IMR-90 (cell line): ENCODE measurements around the gene TOX3. TPM values are rescaled to one million over a fixed set of nuclear protein-coding genes. Genes with fewer than 3 reads are reported as not detected.

ENCODE experiments used
- ATAC-seq: fragments of 200-7000 bp; cut with Tn5 transposase; 2 replicates; pipeline ENCODE4 v1.9.1; 2020; ENCODE audit warnings: low read depth, mild to moderate bottlenecking, moderate library complexity
- BruUV-seq: library from RNA; stranded (reverse); fragments of 400-500 nt; replicated peaks from 2 replicates; lab custom pipeline; 2021; lab: Mats Ljungman, UMichigan
- CTCF ChIA-PET: fragments of 300-600 bp; formaldehyde crosslinking; extraction: SDS; loops from one replicate; lab custom pipeline; 2021; ENCODE audit warnings: antibody characterized with exemption; lab: Yijun Ruan, JAX
- POLR2A ChIA-PET: fragments of 300-600 bp; sonication (Branson Sonifier 250); formaldehyde crosslinking; loops from one replicate; lab custom pipeline; 2022; ENCODE audit warnings: antibody characterized with exemption; ENCODE audit not compliant: unreplicated experiment; lab: Charles Lee
- DNase-seq: peaks from one replicate; pipeline ENCODE4 v3.0.0; 2013
- H2AFZ ChIP-seq: replicated peaks from 2 replicates; pipeline ENCODE3; 2013; ENCODE audit warnings: low read length, mild to moderate bottlenecking; ENCODE audit not compliant: poor library complexity
- H2AK5ac ChIP-seq: 2 replicates; pipeline ENCODE4 v1.6.1; 2013; ENCODE audit warnings: low read depth, low read length, inconsistent platforms
- H2AK9ac ChIP-seq: replicated peaks from 2 replicates; pipeline ENCODE3; 2013; ENCODE audit warnings: mild to moderate bottlenecking, low read depth, low read length, moderate library complexity; ENCODE audit not compliant: poor library complexity
- H2BK120ac ChIP-seq: 2 replicates; pipeline ENCODE4 v1.6.1; 2013; ENCODE audit warnings: low read depth, low read length, inconsistent platforms
- H2BK15ac ChIP-seq: 3 replicates; pipeline ENCODE4 v1.6.1; 2013; ENCODE audit warnings: low read depth, low read length, inconsistent platforms
- H2BK20ac ChIP-seq: 2 replicates; pipeline ENCODE4 v1.6.1; 2013; ENCODE audit warnings: low read depth, mild to moderate bottlenecking, inconsistent platforms, low read length, moderate library complexity
- H2BK5ac ChIP-seq: 2 replicates; pipeline ENCODE4 v1.6.1; 2013; ENCODE audit warnings: mild to moderate bottlenecking, low read depth, low read length, inconsistent platforms; ENCODE audit not compliant: poor library complexity, severe bottlenecking
- H3K14ac ChIP-seq: replicated peaks from 2 replicates; pipeline ENCODE4 v1.6.1; 2013; ENCODE audit warnings: low read depth, low read length, inconsistent platforms
- H3K18ac ChIP-seq: 2 replicates; pipeline ENCODE4 v1.6.1; 2013; ENCODE audit warnings: low read depth, low read length, control low read depth
- H3K23ac ChIP-seq: 2 replicates; pipeline ENCODE4 v1.6.1; 2013; ENCODE audit warnings: low read depth, low read length, inconsistent platforms
- H3K27ac ChIP-seq: 2 replicates; pipeline ENCODE4 v1.5.1; 2013; ENCODE audit warnings: mild to moderate bottlenecking, control low read depth, low read length; ENCODE audit not compliant: insufficient read depth
- H3K27me3 ChIP-seq: 2 replicates; pipeline ENCODE4 v1.6.1; 2013; ENCODE audit warnings: low read length; ENCODE audit not compliant: control insufficient read depth, insufficient read depth
- H3K36me3 ChIP-seq: 2 replicates; pipeline ENCODE4 v1.6.1; 2013; ENCODE audit warnings: low read length, mixed read lengths; ENCODE audit not compliant: control insufficient read depth, insufficient read depth
- H3K4ac ChIP-seq: 2 replicates; pipeline ENCODE4 v1.6.1; 2013; ENCODE audit warnings: low read depth, low read length, inconsistent platforms
- H3K4me1 ChIP-seq: 2 replicates; pipeline ENCODE4 v1.6.1; 2013; ENCODE audit warnings: low read length, mixed read lengths; ENCODE audit not compliant: control insufficient read depth, insufficient read depth
- H3K4me2 ChIP-seq: 2 replicates; pipeline ENCODE4 v1.6.1; 2013; ENCODE audit warnings: low read depth, mild to moderate bottlenecking, control low read depth, low read length, moderate library complexity
- H3K4me3 ChIP-seq: 2 replicates; pipeline ENCODE4 v1.5.1; 2013; ENCODE audit warnings: low read depth, mild to moderate bottlenecking, control low read depth, low read length, moderate library complexity; ENCODE audit not compliant: insufficient read depth
- H3K56ac ChIP-seq: 2 replicates; pipeline ENCODE4 v1.6.1; 2013; ENCODE audit warnings: low read length, inconsistent platforms; ENCODE audit not compliant: insufficient read depth; ENCODE audit errors: extremely low read depth
- H3K79me1 ChIP-seq, 2 experiments: 2 replicates each; pipeline ENCODE4 v1.6.1; 2013; ENCODE audit warnings: low read length in 2 of 2, inconsistent platforms in 1 of 2, low read depth in 1 of 2
- H3K9ac ChIP-seq: 2 replicates; pipeline ENCODE4 v1.6.1; 2013; ENCODE audit warnings: low read depth, low read length, control low read depth
- H3K9me1 ChIP-seq: 2 replicates; pipeline ENCODE4 v1.6.1; 2013; ENCODE audit warnings: low read length, inconsistent platforms; ENCODE audit not compliant: insufficient read depth
- H3K9me3 ChIP-seq: 2 replicates; pipeline ENCODE4 v1.6.1; 2013; ENCODE audit warnings: low read length; ENCODE audit not compliant: control insufficient read depth, insufficient read depth
- H4K20me1 ChIP-seq: 2 replicates; pipeline ENCODE4 v1.6.1; 2013; ENCODE audit warnings: low read length, inconsistent platforms; ENCODE audit not compliant: insufficient read depth
- H4K5ac ChIP-seq: 2 replicates; pipeline ENCODE4 v1.6.1; 2013; ENCODE audit warnings: mild to moderate bottlenecking, low read depth, low read length, control low read depth
- H4K8ac ChIP-seq, 2 experiments: 2 replicates each; pipeline ENCODE4 v1.6.1; 2013; ENCODE audit warnings: low read depth in 2 of 2, low read length in 2 of 2, control low read depth in 1 of 2, inconsistent platforms in 1 of 2
- H4K91ac ChIP-seq: 2 replicates; pipeline ENCODE4 v1.6.1; 2013; ENCODE audit warnings: low read depth, low read length, inconsistent platforms; ENCODE audit not compliant: insufficient read depth
- CEBPB ChIP-seq: IDR thresholded peaks from 2 replicates; pipeline ENCODE4 v1.6.1; 2012; ENCODE audit warnings: low read depth, low read length, improper control_type of control experiment
- CHD1 ChIP-seq: IDR thresholded peaks from 2 replicates; pipeline ENCODE4 v1.6.1; 2012; ENCODE audit warnings: low read depth, low read length, improper control_type of control experiment
- CTCF ChIP-seq: conservative IDR thresholded peaks from 2 replicates; pipeline ENCODE4 v1.5.1; 2012; ENCODE audit warnings: mild to moderate bottlenecking, low read depth, low read length, improper control_type of control experiment
- FOS ChIP-seq: fragments of 150-350 bp; IDR thresholded peaks from 2 replicates; pipeline ENCODE4 v1.6.1; 2016; ENCODE audit warnings: low read depth, low read length
- MAFK ChIP-seq: IDR thresholded peaks from 2 replicates; pipeline ENCODE4 v1.6.1; 2012; ENCODE audit warnings: low read depth, low read length, improper control_type of control experiment
- MAZ ChIP-seq: IDR thresholded peaks from 2 replicates; pipeline ENCODE4 v1.6.1; 2012; ENCODE audit warnings: low read depth, mild to moderate bottlenecking, low read length, improper control_type of control experiment, moderate library complexity, borderline replicate concordance
- MXI1 ChIP-seq: IDR thresholded peaks from 2 replicates; pipeline ENCODE4 v1.6.1; 2012; ENCODE audit warnings: low read depth, mild to moderate bottlenecking, low read length, moderate library complexity, borderline replicate concordance
- POLR2A ChIP-seq: IDR thresholded peaks from 2 replicates; pipeline ENCODE4 v1.6.1; 2012; ENCODE audit warnings: mild to moderate bottlenecking, low read depth, low read length
- RAD21 ChIP-seq: IDR thresholded peaks from 2 replicates; pipeline ENCODE4 v1.6.1; 2012; ENCODE audit warnings: low read length, improper control_type of control experiment
- RFX5 ChIP-seq: IDR thresholded peaks from 2 replicates; pipeline ENCODE4 v1.8.0; 2012; ENCODE audit warnings: low read depth, mild to moderate bottlenecking, low read length, moderate library complexity
- WGBS, 2 experiments: methylation state at CpG; one replicate each; pipeline versions ENCODE4 v1.1.5 to v1.1.7; 2013; ENCODE audit warnings: missing lambda C conversion rate in 2 of 2; ENCODE audit not compliant: insufficient read length in 1 of 2; ENCODE audit errors: extremely low coverage in 2 of 2; 5-methylcytosine and 5-hydroxymethylcytosine counted together
- dilution Hi-C: fragments of 300-500 bp; cut with HindIII; formaldehyde crosslinking; loops from one replicate; pipeline ENCODE4 v1.14.3; 2018; ENCODE audit warnings: low sequenced_read_pairs; ENCODE audit not compliant: unreplicated experiment
- in situ Hi-C: fragments of 300-500 bp; cut with MboI; formaldehyde crosslinking; loops from 3 replicates; pipeline ENCODE4 v1.14.3; 2019; ENCODE audit warnings: low sequenced_read_pairs, inconsistent platforms, mixed read lengths
- intact Hi-C: fragments of 100-400 bp; cut with micrococcal nuclease; formaldehyde crosslinking; loops from 2 replicates; pipeline ENCODE4 v1.10.0; 2022
- polyA plus RNA-seq, 3 experiments: library from polyadenylated mRNA; depleted of rRNA; stranded (reverse); fragments of >200 nt; gene quantifications; 2 replicates each; pipeline ENCODE4 v1.2.3, GENCODE V29; 2012; ENCODE audit warnings: low replicate concordance in 1 of 3
- total RNA-seq: library from RNA; depleted of rRNA; stranded (reverse); fragments of >200 nt; gene quantifications from 2 replicates; pipeline ENCODE4 v1.2.3, GENCODE V29; 2012

The TOX3 gene
- total and polyA plus RNA-seq, 2 of the 4 experiments (the other 2 are of a cell fraction) = not detected

- no peak for TF ChIP-seq RAD21
- no peak for TF ChIP-seq MXI1
- TF ChIP-seq RFX5 = no peak
These were observed 122.4 kb downstream of the TOX3 start (continued) for GRCh38 chr16:52424591-52424990.

DNA sequence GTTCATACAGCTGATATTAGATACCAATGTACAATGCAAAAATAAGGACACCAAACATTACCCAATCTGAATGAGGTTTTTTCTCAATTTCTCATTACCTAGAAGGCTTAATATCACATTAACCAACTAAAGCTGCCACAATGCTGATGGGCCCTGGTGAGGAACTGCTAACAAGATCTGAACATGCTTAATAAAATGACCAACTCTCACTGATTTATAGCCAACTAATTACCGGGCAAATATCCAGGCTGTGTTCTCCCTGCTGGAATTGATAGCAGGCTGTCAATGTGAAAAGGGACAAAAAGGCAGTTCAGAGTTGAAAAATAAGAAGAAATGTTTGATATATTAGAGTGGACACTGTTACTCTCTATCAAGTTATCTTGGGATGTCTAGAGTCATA lies 124.6 kb downstream of the TOX3 start:
- ChIA-PET POLR2A (no interaction called here), CTCF (interaction anchor here (0.5 kb wide), 1 partner anchor 540 kb away, joined by 3 read pairs; no protein-coding TSS in a partner anchor)
- no peak overlapping the region for H3K18ac ChIP-seq
- H2BK20ac ChIP-seq = no peak overlapping the region
- H3K9me3 ChIP-seq = peaks cover 3% of the 10 kb centered on the region; the same call in 1 of the 2 replicates
- no peak overlapping the region for H2BK5ac ChIP-seq
- H3K79me1 ChIP-seq = no peaks in the 10 kb centered on the region
- BruUV-seq = no TSS peak
- TF ChIP-seq CHD1 = no peak
- TF ChIP-seq FOS = no peak
- no peak for TF ChIP-seq MAFK
- TF ChIP-seq CTCF = no peak
- no peak for TF ChIP-seq MXI1
- no peak for TF ChIP-seq MAZ
- TF ChIP-seq RFX5 = no peak
- TF ChIP-seq POLR2A = no peak
- TF ChIP-seq RAD21 = no peak
- TF ChIP-seq CEBPB = no peak
- no peak overlapping the region for H3K9ac ChIP-seq
- H4K20me1 ChIP-seq = no peaks in the 10 kb centered on the region
- no CpG with 5 or more reads among the region's 1 CpG for WGBS, 2 experiments
- no peak overlapping the region for H3K4me2 ChIP-seq
- H2AK5ac ChIP-seq = no peak overlapping the region
- DNase-seq = no peak
- H4K8ac ChIP-seq = no peak overlapping the region
- no peaks in the 10 kb centered on the region for H3K27me3 ChIP-seq
- dilution Hi-C loops (no loop called here), in situ Hi-C loops (no loop called here), intact Hi-C loops (no loop called here)
- no peak overlapping the region for H3K4me3 ChIP-seq
- H2AK9ac ChIP-seq = no peak overlapping the region
- H3K27ac ChIP-seq = no peak overlapping the region
- no peaks in the 10 kb centered on the region for H3K4me1 ChIP-seq
- no peak overlapping the region for H2BK120ac ChIP-seq
- H2AFZ ChIP-seq = no peak overlapping the region
- H4K5ac ChIP-seq = no peak overlapping the region
- H3K36me3 ChIP-seq = no peaks in the 10 kb centered on the region
- no peak for ATAC-seq
- H3K23ac ChIP-seq = no peak overlapping the region
- H4K91ac ChIP-seq = no peak overlapping the region
- no peak overlapping the region for H3K56ac ChIP-seq
- no peak overlapping the region for H3K4ac ChIP-seq
- no peak overlapping the region for H3K14ac ChIP-seq
- H3K9me1 ChIP-seq = no peaks in the 10 kb centered on the region
- H2BK15ac ChIP-seq = no peak overlapping the region
